GM19328 (cell line): ENCODE data around the gene UNC119B.
"Not testable (repeated sequence)": the region's sequence is repeated elsewhere in the genome, so short reads cannot be mapped to it uniquely, and the experiment has no call there.

Source experiments
- ATAC-seq: cut with Tn5 transposase; IDR thresholded peaks from one replicate; pipeline ENCODE4 v1.9.1; 2021; ENCODE audit warnings: mild to moderate bottlenecking, moderate library complexity; ENCODE audit not compliant: unreplicated experiment

The UNC119B gene

GRCh38 chr12:120718055-120718454 lies 7.8 kb downstream of the UNC119B start:
- ATAC-seq: no peak

GRCh38 chr12:120719072-120719471 lies 8.8 kb downstream of the UNC119B start:
- ATAC-seq: no peak

GRCh38 chr12:120719496-120720233 lies 9.4 kb downstream of the UNC119B start:
- ATAC-seq: no peak

GRCh38 chr12:120720234-120720986 lies 10.2 kb downstream of the UNC119B start:
- ATAC-seq: no peak

- no peak for ATAC-seq
Observed at GRCh38 chr12:120720987-120721801, 10.9 kb downstream of the UNC119B start.

- ATAC-seq: no peak
Observed at GRCh38 chr12:120721866-120722265, 11.6 kb downstream of the UNC119B start.

GRCh38 chr12:120722784-120723183 lies 12.5 kb downstream of the UNC119B start:
- no peak for ATAC-seq

- no peak for ATAC-seq
Observed at GRCh38 chr12:120724720-120725119, 14.5 kb downstream of the UNC119B start.

- ATAC-seq: no peak
Observed at GRCh38 chr12:120725151-120725658, 14.9 kb downstream of the UNC119B start.

- peak; percentile 98 for ATAC-seq
Observed at GRCh38 chr12:120725659-120726509, 15.6 kb downstream of the UNC119B start, which contains the start of gene ACADS. Gene ACADS, plus strand, starts transcription at chr12:120725826. Its CDS starts 60 bp downstream, at chr12:120725886.

GRCh38 chr12:120726510-120726793 lies 16.2 kb downstream of the UNC119B start:
- ATAC-seq: no peak

- ATAC-seq: no peak
Observed at GRCh38 chr12:120726961-120727360, 16.7 kb downstream of the UNC119B start.

GRCh38 chr12:120732198-120732597 lies 21.9 kb downstream of the UNC119B start:
- ATAC-seq: not testable (repeated sequence)

GRCh38 chr12:120733574-120733973 lies 23.3 kb downstream of the UNC119B start:
- no peak for ATAC-seq

GRCh38 chr12:120734210-120734609 lies 24.0 kb downstream of the UNC119B start:
- no peak for ATAC-seq

- no peak for ATAC-seq
Observed at GRCh38 chr12:120735181-120735580, 24.9 kb downstream of the UNC119B start.

GRCh38 chr12:120736404-120737331 lies 26.4 kb downstream of the UNC119B start:
- ATAC-seq: no peak

- ATAC-seq: no peak
Observed at GRCh38 chr12:120737557-120738251, 27.4 kb downstream of the UNC119B start.
